BLaER1 treated with 17β-estradiol and CSF1 and Interleukin-3, amounts not matched to agents 10 nM and 100 nM (cell line): Measurements from ENCODE around the gene CPLANE2.
A peak's percentile ranks its signal among the peaks of the same experiment; 100 is the strongest.
"Not testable (repeated sequence)": the region's sequence is repeated elsewhere in the genome, so short reads cannot be mapped to it uniquely, and the experiment has no call there.

Experiments used
- H3K27ac ChIP-seq, 11 experiments: shearing (Covaris generic); formaldehyde crosslinking; 2 replicates each; pipeline ENCODE4 v1.8.1; 2022
- H3K27me3 ChIP-seq, 11 experiments: shearing (Covaris generic); formaldehyde crosslinking; 2 replicates each; pipeline ENCODE4 v1.8.1; 2022
- H3K36me3 ChIP-seq, 11 experiments: shearing (Covaris generic); formaldehyde crosslinking; 2 replicates each; pipeline ENCODE4 v1.8.1; 2022
- H3K4me1 ChIP-seq, 10 experiments: shearing (Covaris generic); formaldehyde crosslinking; 2 replicates each; pipeline ENCODE4 v1.8.1; 2022
- H3K4me2 ChIP-seq, 11 experiments: shearing (Covaris generic); formaldehyde crosslinking; 2 replicates each; pipeline ENCODE4 v1.8.1; 2022
- H3K4me3 ChIP-seq, 10 experiments: shearing (Covaris generic); formaldehyde crosslinking; 2 replicates each; pipeline ENCODE4 v1.8.1; 2022
- H3K9ac ChIP-seq, 11 experiments: shearing (Covaris generic); formaldehyde crosslinking; 2 replicates each; pipeline ENCODE4 v1.8.1; 2022
- H3K9me3 ChIP-seq, 11 experiments: shearing (Covaris generic); formaldehyde crosslinking; replicated peaks in 1 of 11; 2 replicates each; pipeline ENCODE4 v1.8.1; 2022
- H4K20me1 ChIP-seq, 11 experiments: shearing (Covaris generic); formaldehyde crosslinking; 2 replicates each; pipeline ENCODE4 v1.8.1; 2022
- Cebpa-rat ChIP-seq, 11 experiments: shearing (Covaris generic); IDR thresholded peaks; 2 replicates each; pipeline ENCODE4 v1.8.1; 2022

Gene CPLANE2

DNA sequence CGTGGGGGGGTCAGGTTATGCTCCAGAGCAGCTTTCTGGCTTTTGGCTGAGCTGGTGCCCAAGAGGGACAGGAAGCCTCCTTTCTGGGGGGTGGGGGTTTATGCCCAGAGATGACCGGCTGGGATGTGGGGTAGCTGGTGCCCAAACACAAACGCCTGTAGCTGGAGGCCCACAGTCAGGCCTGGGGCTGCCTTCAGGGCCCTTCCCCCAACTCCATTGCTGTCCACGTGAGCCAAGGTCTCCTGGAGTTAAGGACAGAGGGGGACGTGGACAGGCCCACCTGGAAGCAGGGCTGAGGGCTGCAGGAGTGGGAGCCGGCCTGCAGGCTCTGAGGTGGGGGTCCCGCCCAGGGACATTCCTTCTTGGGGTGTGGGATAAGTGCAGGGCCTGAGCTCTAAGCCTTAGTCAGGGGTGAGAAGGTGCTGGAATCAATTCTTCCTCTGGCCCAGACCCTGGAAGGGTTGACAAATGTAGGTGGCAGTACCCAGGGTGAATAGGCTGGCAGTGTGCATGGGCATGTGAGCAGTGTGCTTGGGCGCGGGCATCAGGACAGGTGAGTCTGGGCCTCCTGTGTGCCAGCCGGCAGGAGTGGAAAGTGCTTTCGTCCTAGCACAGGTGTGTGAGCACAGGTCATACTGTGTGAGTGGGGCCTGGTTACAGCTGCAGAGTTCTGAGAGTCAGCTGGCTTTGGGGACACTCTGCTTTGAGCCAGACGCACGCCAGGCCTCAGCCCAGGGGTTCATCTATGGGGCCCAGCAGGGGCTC lies 6.8 kb downstream of the CPLANE2 start:
- no peaks in the 10 kb centered on the region for H3K27me3 ChIP-seq
- peaks cover 18 to 27% (median 25%) of the 10 kb centered on the region in 11 experiments for H3K9me3 ChIP-seq
- H3K4me2 ChIP-seq, result peak overlapping the region in 9 of 11 experiments; percentile 19 to 83 (median 68); a peak in 17 of 22 replicates
- H4K20me1 ChIP-seq, result 0 out of 22 replicates have a peak, but pooled peaks cover 0 to 6% (median 0%) of the 10 kb centered on the region in 11 experiments
- H3K4me3 ChIP-seq, result no peak overlapping the region
- TF ChIP-seq Cebpa-rat (IDR thresholded peaks at IDR 0.05), result no peak
- peaks cover 0 to 29% (median 19%) of the 10 kb centered on the region in 10 experiments; a peak in 16 of 20 replicates for H3K4me1 ChIP-seq
- peaks cover 0 to 30% (median 0%) of the 10 kb centered on the region in 11 experiments; a peak in 5 of 22 replicates for H3K36me3 ChIP-seq
- peak overlapping the region in 1 of 11 experiments; percentile 28; a peak in 1 of 22 replicates for H3K27ac ChIP-seq
- peak overlapping the region in 5 of 11 experiments; percentile 3 to 48 (median 30); a peak in 7 of 22 replicates for H3K9ac ChIP-seq

DNA sequence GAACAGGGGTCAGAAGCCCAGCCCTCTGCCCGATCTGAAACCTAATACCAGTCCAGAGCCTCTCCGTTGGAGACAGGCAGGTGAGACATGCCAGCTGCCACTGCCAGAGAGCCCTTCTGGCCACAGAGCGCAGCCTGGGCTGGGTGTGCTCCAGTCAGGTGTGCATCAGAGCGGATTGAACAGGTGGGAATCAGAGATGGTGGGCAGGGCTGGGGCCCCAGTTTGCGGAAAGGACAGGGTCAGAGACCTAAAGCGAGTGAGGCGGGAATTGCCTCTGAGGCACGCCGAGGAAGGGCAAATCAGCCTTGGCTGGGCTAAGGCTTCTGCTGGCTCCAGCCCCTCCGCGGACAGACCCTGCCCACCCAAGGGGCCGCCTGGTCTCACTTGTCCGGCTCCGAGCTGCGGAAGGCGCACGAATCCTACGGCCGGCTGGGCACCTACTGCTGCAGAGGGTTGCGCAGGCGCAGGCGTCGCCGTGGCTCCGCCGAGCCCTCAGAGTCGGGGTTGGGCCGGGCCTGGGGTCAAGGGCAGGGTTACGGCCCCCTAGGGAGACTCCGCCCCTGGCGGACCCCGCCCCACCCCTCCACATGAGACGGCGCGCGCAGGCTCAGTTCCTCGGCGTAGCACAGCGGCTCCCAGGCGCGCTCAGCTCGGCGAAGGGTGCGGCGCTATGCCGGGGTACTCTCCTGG lies 10.3 kb downstream of the CPLANE2 start:
- Histone ChIP-seq H3K27ac (no peak overlapping the region), H3K4me3 (no peak overlapping the region), H3K9ac (no peak overlapping the region), H3K9me3 (peaks cover 18 to 27% (median 25%) of the 10 kb centered on the region in 11 experiments), H3K4me2 (no peak overlapping the region), H3K27me3 (no peaks in the 10 kb centered on the region), H4K20me1 (0 out of 22 replicates have a peak, but pooled peaks cover 0 to 6% (median 0%) of the 10 kb centered on the region in 11 experiments), H3K36me3 (peaks cover 0 to 19% (median 0%) of the 10 kb centered on the region in 11 experiments; a peak in 5 of 22 replicates), H3K4me1 (peaks cover 0 to 29% (median 20%) of the 10 kb centered on the region in 10 experiments; a peak in 18 of 20 replicates)
- no peak for TF ChIP-seq Cebpa-rat (IDR thresholded peaks at IDR 0.05)

GRCh38 chr1:16226129-16226489 lies 10.9 kb downstream of the CPLANE2 start:
- H3K9me3 ChIP-seq, result peaks cover 18 to 27% (median 25%) of the 10 kb centered on the region in 11 experiments
- no peak for TF ChIP-seq Cebpa-rat (IDR thresholded peaks at IDR 0.05)
- no peaks in the 10 kb centered on the region for H3K27me3 ChIP-seq
- H3K27ac ChIP-seq, result no peak overlapping the region
- H3K36me3 ChIP-seq, result peaks cover 0 to 16% (median 0%) of the 10 kb centered on the region in 11 experiments; a peak in 5 of 22 replicates
- no peak overlapping the region for H3K4me3 ChIP-seq
- H4K20me1 ChIP-seq, result 0 out of 22 replicates have a peak, but pooled peaks cover 0 to 6% (median 0%) of the 10 kb centered on the region in 11 experiments
- peaks cover 0 to 27% (median 20%) of the 10 kb centered on the region in 10 experiments; a peak in 18 of 20 replicates for H3K4me1 ChIP-seq
- H3K9ac ChIP-seq, result no peak overlapping the region
- no peak overlapping the region for H3K4me2 ChIP-seq

DNA sequence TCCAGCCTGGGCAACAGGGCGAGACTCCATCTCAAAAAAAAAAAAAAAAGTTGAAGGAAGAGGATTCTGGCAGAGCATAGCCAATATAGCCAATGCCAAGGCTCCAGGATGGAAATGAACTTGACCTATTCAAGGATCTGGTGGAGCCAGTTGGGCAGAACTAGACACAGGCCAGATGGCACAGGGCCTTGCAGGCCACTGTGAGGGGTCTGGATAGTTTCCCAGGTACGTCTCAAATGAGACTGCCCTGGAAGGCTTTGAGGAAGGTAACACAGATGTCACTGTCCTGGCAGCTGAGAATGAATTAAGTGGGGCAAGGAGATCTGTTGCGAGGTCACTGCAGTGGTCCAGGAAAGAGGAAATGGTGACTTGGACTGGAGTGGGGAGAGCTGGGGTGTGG lies 12.5 kb downstream of the CPLANE2 start:
- Histone ChIP-seq H3K36me3 (peaks cover 0 to 16% (median 0%) of the 10 kb centered on the region in 11 experiments; a peak in 5 of 22 replicates), H3K27me3 (no peaks in the 10 kb centered on the region), H3K9ac (no peak overlapping the region), H3K4me1 (peaks cover 4 to 19% (median 13%) of the 10 kb centered on the region in 10 experiments; a peak in 17 of 20 replicates), H3K27ac (no peak overlapping the region), H3K4me3 (no peak overlapping the region), H4K20me1 (no peaks in the 10 kb centered on the region), H3K9me3 (peaks cover 18 to 27% (median 25%) of the 10 kb centered on the region in 11 experiments), H3K4me2 (peak overlapping the region in 2 of 11 experiments; percentile 12 to 35; a peak in 3 of 22 replicates)
- no peak for TF ChIP-seq Cebpa-rat (IDR thresholded peaks at IDR 0.05)

GRCh38 chr1:16222716-16223115 lies 14.3 kb downstream of the CPLANE2 start:
- not testable (repeated sequence) for H4K20me1 ChIP-seq, H3K27ac ChIP-seq

GRCh38 chr1:16221499-16221898 lies 15.5 kb downstream of the CPLANE2 start:
- Histone ChIP-seq H3K27ac (no peak overlapping the region), H3K4me3 (no peak overlapping the region), H3K9me3 (peaks cover 6 to 9% (median 8%) of the 10 kb centered on the region in 11 experiments), H4K20me1 (no peaks in the 10 kb centered on the region), H3K4me2 (no peak overlapping the region), H3K9ac (no peak overlapping the region), H3K27me3 (peaks cover 0 to 3% (median 0%) of the 10 kb centered on the region in 11 experiments; a peak in 2 of 22 replicates), H3K36me3 (peaks cover 0 to 6% (median 0%) of the 10 kb centered on the region in 11 experiments; a peak in 3 of 22 replicates), H3K4me1 (peaks cover 7 to 41% (median 23%) of the 10 kb centered on the region in 10 experiments; a peak in 19 of 20 replicates)
- TF ChIP-seq Cebpa-rat (IDR thresholded peaks at IDR 0.05), result no peak

More at GRCh38 chr1:16222716-16223115, 14.3 kb downstream of the CPLANE2 start:
- H3K4me3 ChIP-seq, H3K4me2 ChIP-seq, H3K27me3 ChIP-seq, H3K9ac ChIP-seq: not testable (repeated sequence)
- Histone ChIP-seq H3K36me3 (peaks cover 0 to 15% (median 0%) of the 10 kb centered on the region in 11 experiments; a peak in 5 of 22 replicates), H3K9me3 (peaks cover 15 to 21% (median 20%) of the 10 kb centered on the region in 11 experiments), H3K4me1 (peaks cover 0 to 31% (median 14%) of the 10 kb centered on the region in 10 experiments; a peak in 16 of 20 replicates)

- H3K4me2 ChIP-seq, result peak overlapping the region in 8 of 11 experiments; percentile 0 to 31 (median 22); a peak in 4 of 22 replicates
- TF ChIP-seq Cebpa-rat (IDR thresholded peaks at IDR 0.05), result no peak
- H3K9ac ChIP-seq, result no peak overlapping the region; a peak in 1 of 22 replicates
Measured at GRCh38 chr1:16219968-16220500, 16.9 kb downstream of the CPLANE2 start.

DNA sequence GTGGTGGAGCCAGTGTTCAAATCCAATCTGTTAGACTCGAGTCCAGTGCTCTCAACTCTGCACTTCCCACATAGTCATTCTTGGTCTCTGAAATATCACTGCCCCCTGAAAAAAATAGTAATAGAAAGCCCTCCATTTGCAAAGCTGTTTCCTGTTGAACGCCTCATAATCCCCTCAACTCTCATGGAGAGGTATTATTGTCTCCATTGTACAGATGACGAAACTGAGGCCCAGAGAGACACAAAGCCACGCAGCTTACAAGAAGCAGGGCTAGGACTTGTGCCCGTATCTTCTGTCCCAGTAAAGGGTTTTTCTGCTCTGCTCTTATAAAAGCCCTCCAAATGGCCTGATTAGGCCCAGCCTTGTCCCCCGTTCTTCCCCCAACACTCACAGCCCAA lies 18.3 kb downstream of the CPLANE2 start:
- no peak for TF ChIP-seq Cebpa-rat (IDR thresholded peaks at IDR 0.05)
- Histone ChIP-seq H3K4me2 (peak overlapping the region in 1 of 11 experiments; percentile 81; a peak in 1 of 22 replicates), H3K4me3 (no peak overlapping the region)

More at GRCh38 chr1:16219968-16220500, 16.9 kb downstream of the CPLANE2 start:
- H3K4me3 ChIP-seq, result no peak overlapping the region
- no peak overlapping the region; a peak in 1 of 22 replicates for H3K27ac ChIP-seq
- H3K36me3 ChIP-seq, result no peaks in the 10 kb centered on the region
- H3K9me3 ChIP-seq, result no peaks in the 10 kb centered on the region
- H3K4me1 ChIP-seq, result peaks cover 11 to 47% (median 30%) of the 10 kb centered on the region in 10 experiments; a peak in 19 of 20 replicates
- no peaks in the 10 kb centered on the region for H4K20me1 ChIP-seq
- peaks cover 0 to 9% (median 0%) of the 10 kb centered on the region in 11 experiments; a peak in 6 of 22 replicates for H3K27me3 ChIP-seq

More for the DNA sequence above, 18.3 kb downstream of the CPLANE2 start:
- Histone ChIP-seq H3K27ac (no peak overlapping the region), H3K27me3 (peaks cover 0 to 9% (median 0%) of the 10 kb centered on the region in 11 experiments; a peak in 6 of 22 replicates), H4K20me1 (no peaks in the 10 kb centered on the region), H3K4me1 (peaks cover 11 to 40% (median 28%) of the 10 kb centered on the region in 10 experiments; a peak in 19 of 20 replicates), H3K9ac (no peak overlapping the region), H3K9me3 (no peaks in the 10 kb centered on the region), H3K36me3 (no peaks in the 10 kb centered on the region)
